ENCODE measurements around the gene ZNF2.

ZNF2 gene

DNA sequence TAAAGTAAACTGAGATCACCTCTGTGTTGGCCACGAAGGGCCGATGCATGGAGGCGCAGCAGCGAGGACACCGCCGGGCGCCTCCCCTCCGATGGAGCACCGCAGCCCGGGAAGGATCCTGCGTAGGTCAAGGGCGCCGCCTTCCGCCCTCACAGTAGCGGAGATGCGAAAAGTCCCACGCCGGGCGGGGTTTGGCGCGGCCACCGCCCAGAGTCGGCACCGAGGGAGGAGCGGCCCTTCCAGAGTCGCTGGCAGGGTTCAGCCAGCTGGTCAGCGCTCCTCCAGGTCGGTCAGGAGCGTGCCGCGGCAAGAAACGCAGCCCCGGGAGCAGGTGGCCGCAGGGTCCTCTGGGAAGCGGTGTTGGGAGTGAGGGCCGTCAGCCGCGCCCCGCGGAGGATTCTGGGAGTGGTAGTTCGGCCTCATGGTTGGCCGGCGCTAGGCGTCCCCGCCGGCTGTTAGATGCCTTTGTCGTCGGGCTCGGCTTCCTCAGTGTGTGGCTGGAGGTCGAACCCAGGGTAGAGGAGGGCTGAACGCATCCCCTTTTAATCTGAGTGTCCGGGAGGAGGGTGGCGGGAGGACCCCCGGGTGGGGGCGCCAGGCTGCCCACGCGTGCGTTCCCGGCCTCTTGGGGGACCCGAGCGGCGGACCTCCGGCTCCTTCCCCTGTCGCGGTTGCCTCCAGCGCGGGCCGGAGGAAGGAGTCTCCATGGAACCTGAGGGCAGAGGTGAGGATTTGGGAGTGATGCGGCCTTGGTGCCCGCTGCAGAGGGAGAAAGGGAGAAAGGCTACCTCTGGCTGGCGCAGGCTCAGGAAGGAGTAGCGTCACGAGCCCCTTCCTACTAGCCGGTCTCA, 41.7 kb downstream of the ZNF2 start, which contains the start of gene ZNF892:
Gene ZNF892 (plus strand): TSS at position 411 of the 851 bp plus-strand sequence. CDS start 295 bp downstream, at position 706.
- peak; percentile 79 for DNase-seq

GRCh38 chr2:95208106-95208505, 42.5 kb downstream of the ZNF2 start:
- no peak for DNase-seq

DNA sequence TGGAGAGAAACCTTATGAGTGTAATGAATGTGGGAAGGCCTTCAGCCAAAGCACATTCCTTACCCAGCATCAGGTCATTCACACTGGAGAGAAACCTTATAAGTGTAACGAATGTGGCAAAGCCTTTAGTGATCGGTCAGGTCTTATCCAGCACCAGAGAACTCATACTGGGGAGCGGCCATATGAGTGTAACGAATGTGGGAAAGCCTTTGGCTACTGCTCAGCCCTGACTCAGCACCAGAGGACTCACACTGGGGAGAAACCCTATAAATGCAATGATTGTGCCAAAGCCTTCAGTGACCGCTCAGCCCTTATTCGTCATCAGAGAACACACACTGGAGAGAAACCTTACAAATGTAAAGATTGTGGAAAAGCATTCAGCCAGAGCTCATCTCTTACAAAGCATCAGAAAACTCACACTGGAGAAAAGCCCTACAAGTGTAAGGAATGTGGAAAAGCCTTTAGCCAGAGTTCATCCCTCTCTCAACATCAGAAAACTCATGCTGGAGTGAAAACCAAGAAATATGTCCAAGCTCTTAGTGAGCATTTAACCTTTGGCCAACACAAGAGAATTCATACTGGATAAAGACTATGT, 49.5 kb downstream of the ZNF2 start:
- no peak for DNase-seq

GRCh38 chr2:95220449-95220848, 54.8 kb downstream of the ZNF2 start:
- DNase-seq: no peak

DNA sequence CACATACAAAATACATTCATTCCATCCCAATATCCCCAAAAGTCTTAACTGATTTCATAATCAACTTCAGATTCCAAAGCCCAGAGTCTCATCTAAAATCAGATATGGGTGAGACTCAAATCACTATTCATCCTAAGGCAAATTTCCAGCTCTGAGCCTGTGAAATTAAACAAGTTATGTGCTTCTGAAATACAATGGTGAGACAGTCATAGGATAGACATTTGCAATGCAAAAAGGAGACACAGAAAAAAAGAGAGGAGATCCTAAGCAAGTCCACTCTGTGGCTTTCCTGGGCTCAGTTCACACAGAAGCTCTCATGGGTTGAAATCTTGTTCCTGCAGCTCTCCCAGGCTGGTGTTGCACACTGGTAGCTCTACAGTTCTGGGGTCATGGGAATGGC, 60.0 kb downstream of the ZNF2 start:
- DNase-seq: no peak

GRCh38 chr2:95231723-95232122, 66.1 kb downstream of the ZNF2 start:
- peak; percentile 68 for DNase-seq

GRCh38 chr2:95232232-95232631, 66.6 kb downstream of the ZNF2 start:
- DNase-seq: no peak
